ENCODE measurements around the gene KIF21B.

DNA sequence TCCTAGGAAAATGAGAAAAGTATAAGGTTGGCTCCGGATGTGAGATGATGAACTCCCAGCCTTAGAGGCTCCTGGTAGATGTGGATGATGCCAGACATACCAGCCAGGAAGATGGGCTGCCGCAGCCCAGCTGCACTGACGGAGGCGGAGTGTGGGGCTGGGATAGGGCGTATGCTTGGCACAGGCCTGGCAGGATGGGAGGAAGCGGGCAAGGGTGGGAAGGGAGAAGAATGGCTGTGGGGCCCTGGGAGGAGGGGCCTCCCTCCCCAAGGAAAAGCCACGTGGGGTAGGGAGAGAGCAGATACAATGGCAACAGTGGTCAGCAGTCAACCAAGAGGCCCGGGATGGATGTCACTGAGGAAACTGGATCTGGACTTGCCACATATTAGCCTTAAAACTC, 41.3 kb upstream of the KIF21B start:
- TF ChIP-seq FOXA1 (IDR thresholded peaks at IDR 0.05): no peak
- TF ChIP-seq SP1 (IDR thresholded peaks at IDR 0.05): no peak
- TF ChIP-seq SUZ12 (IDR thresholded peaks at IDR 0.05): no peak
- no peak for TF ChIP-seq NFRKB (IDR thresholded peaks at IDR 0.05)
- TF ChIP-seq FOXM1 (IDR thresholded peaks at IDR 0.05; ENCODE audit: borderline replicate concordance): no peak
- TF ChIP-seq TARDBP (IDR thresholded peaks at IDR 0.05): no peak
- TF ChIP-seq, protein P1, sequence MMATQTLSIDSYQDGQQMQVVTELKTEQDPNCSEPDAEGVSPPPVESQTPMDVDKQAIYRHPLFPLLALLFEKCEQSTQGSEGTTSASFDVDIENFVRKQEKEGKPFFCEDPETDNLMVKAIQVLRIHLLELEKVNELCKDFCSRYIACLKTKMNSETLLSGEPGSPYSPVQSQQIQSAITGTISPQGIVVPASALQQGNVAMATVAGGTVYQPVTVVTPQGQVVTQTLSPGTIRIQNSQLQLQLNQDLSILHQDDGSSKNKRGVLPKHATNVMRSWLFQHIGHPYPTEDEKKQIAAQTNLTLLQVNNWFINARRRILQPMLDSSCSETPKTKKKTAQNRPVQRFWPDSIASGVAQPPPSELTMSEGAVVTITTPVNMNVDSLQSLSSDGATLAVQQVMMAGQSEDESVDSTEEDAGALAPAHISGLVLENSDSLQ (IDR thresholded peaks at IDR 0.05): no peak
- no peak for TF ChIP-seq ARNT (IDR thresholded peaks at IDR 0.05)

Measured in HEK293T (cell line).